Heart left ventricle (tissue), 16 donors: Measurements from ENCODE around the gene TIAM2. TPM values are rescaled to one million over a fixed set of nuclear protein-coding genes. Genes with fewer than 3 reads are reported as not detected.

ENCODE experiments used
- ATAC-seq, 4 donors: fragments of 200-7000 bp; cut with Tn5 transposase; one replicate each; pipeline ENCODE4 v1.9.1; 2020 to 2022; ENCODE audit warnings: moderate library complexity in 4 of 4, mild to moderate bottlenecking in 3 of 4, moderate number of reproducible peaks in 1 of 4
- DNase-seq, 5 donors: peaks; one replicate each; pipeline ENCODE4 v3.0.0-alpha.2; 2020
- H3K27ac ChIP-seq, 12 donors: fragments of 200-600 bp; sonication (generic) in 4 of 12; one replicate each; pipeline versions ENCODE4 v1.5.0 to v1.8.0; 2016 to 2022; ENCODE audit warnings: mild to moderate bottlenecking in 2 of 12
- H3K27me3 ChIP-seq, 9 donors: fragments of 200-600 bp; sonication (generic) in 2 of 9; one replicate each; pipeline versions ENCODE4 v1.5.1 to v1.8.0; 2016 to 2022; ENCODE audit warnings: mild to moderate bottlenecking in 3 of 9
- H3K36me3 ChIP-seq, 9 donors: fragments of 200-600 bp; sonication (generic) in 2 of 9; one replicate each; pipeline versions ENCODE4 v1.5.0 to v1.8.0; 2018 to 2022; ENCODE audit warnings: mild to moderate bottlenecking in 2 of 9
- H3K4me1 ChIP-seq, 12 donors: fragments of 200-600 bp; sonication (generic) in 4 of 12; one replicate each; pipeline versions ENCODE4 v1.5.0 to v1.8.0; 2016 to 2022; ENCODE audit warnings: mild to moderate bottlenecking in 3 of 12
- H3K4me3 ChIP-seq, 12 donors: fragments of 200-600 bp; sonication (generic) in 4 of 12; one replicate each; pipeline versions ENCODE4 v1.5.0 to v1.8.0; 2017 to 2022; ENCODE audit warnings: mild to moderate bottlenecking in 9 of 12, moderate library complexity in 4 of 12
- H3K9me3 ChIP-seq, 12 donors: fragments of 200-600 bp; sonication (generic) in 4 of 12; one replicate each; pipeline versions ENCODE4 v1.5.0 to v1.8.0; 2016 to 2022; ENCODE audit warnings: mild to moderate bottlenecking in 1 of 12
- CTCF ChIP-seq, 12 donors: fragments of 200-600 bp; sonication (generic) in 4 of 12; IDR thresholded peaks; one replicate each; pipeline versions ENCODE4 v1.5.0 to v1.8.0; 2018 to 2022; ENCODE audit warnings: antibody characterized with exemption in 12 of 12, mild to moderate bottlenecking in 5 of 12
- POLR2A ChIP-seq, 2 donors: fragments of 450-650 bp; IDR thresholded peaks; one replicate each; pipeline ENCODE4 v1.6.1; 2017; ENCODE audit warnings: antibody characterized with exemption in 2 of 2, mild to moderate bottlenecking in 2 of 2, moderate library complexity in 2 of 2
- WGBS, 4 donors: extraction: QIAGEN DNeasy Blood & Tissue Kit in 2 of 4; methylation state at CpG; one replicate each; pipeline versions ENCODE4 v1.1.5 to v1.1.7; 2013 to 2018; 5-methylcytosine and 5-hydroxymethylcytosine counted together
- intact Hi-C, 10 donors: fragments of 100-400 bp; cut with DNase I; formaldehyde crosslinking; loops; one replicate each; pipeline versions ENCODE4 v1.11.1 to v1.14.2; 2022
- polyA plus RNA-seq, 2 donors: library from polyadenylated mRNA; stranded (reverse); fragments of 200-250 nt; gene quantifications; one replicate each; pipeline ENCODE4 v1.2.3, GENCODE V29; 2013
- total RNA-seq, 9 donors: library from RNA; depleted of rRNA in 2 of 9; stranded (reverse); fragments of >200 nt in 2 of 9; fragmentation: NEBNext Ultra II Directional in 3 of 9; extraction: Animal tissue kit (Norgen Biotek cat#: 25700) in 3 of 9; gene quantifications; one replicate each; pipeline versions ENCODE4 v1.1.0 to v1.2.4, GENCODE V29; 2016 to 2023
- donor health status: ischemic (EF 13 %, LVEDD 7.1; RV severe dilation, severe dysfunction).
- donor health status: healthy with polysubstance abuse.
- donor health status: DM: no; HTN: yes; CAD: no.
- donor health status: DM: no; HTN: no; CAD: no.
- donor health status: ischemic (EF 25% LVEDD 6.9; RV normal size, moderate dysfunction).
- donor health status: ischemic (EF 25% LVEDD 5.7; RV mildly dilated, moderate dysfunction).
- donor health status: healthy.
- donor health status: DM: yes; HTN: yes; CAD: no.
- donor health status: ischemic (EF 35%, LVEDD 5.7; RV mildly dilated, moderate dysfunction).
- donor health status: nonischemic (EF 11% LVEDD 7.7; RV severe dilation, severe dysfunction).
- donor health status: DM: yes; HTN: yes; CAD: no.
- donor health status: PGD.
- donor health status: ischemic (EF 29% LVEDD 5.4; RV normal size, mild dysfunction).
- donor health status: nonischemic (EF 23%, LVEDD 6.1; RV moderate dilation, normal function).

TIAM2 gene
- total and polyA plus RNA-seq, 11 donors, result 4.6 to 16.5 (median 12.6) TPM

GRCh38 chr6:155276638-155277037 is 281.5 kb downstream of the TIAM2 start:
- DNase-seq (no peak), ATAC-seq (peak; percentile 31 to 56 (median 48))
- H3K27ac ChIP-seq, result peak overlapping the region; percentile 18 to 76 (median 57)
- intact Hi-C loops, result no loop called here
- no peaks in the 10 kb centered on the region for H3K27me3 ChIP-seq
- no peak overlapping the region for H3K4me3 ChIP-seq
- TF ChIP-seq CTCF (IDR thresholded peaks at IDR 0.05) (no peak), POLR2A (IDR thresholded peaks at IDR 0.05) (no peak)
- H3K36me3 ChIP-seq, result peaks cover 0 to 11% (median 2%) of the 10 kb centered on the region in 9 donors
- H3K4me1 ChIP-seq, result peaks cover 0 to 70% (median 26%) of the 10 kb centered on the region in 12 donors
- no peaks in the 10 kb centered on the region for H3K9me3 ChIP-seq

GRCh38 chr6:155278319-155279049 is 283.4 kb downstream of the TIAM2 start:
- ATAC-seq, result peak in 2 of 4 donors; percentile 33 to 57
- Histone ChIP-seq H3K4me1 (peaks cover 0 to 52% (median 16%) of the 10 kb centered on the region in 12 donors), H3K27ac (peak overlapping the region in 7 of 12 donors; percentile 8 to 64 (median 35)), H3K9me3 (no peaks in the 10 kb centered on the region), H3K36me3 (peaks cover 0 to 23% (median 5%) of the 10 kb centered on the region in 9 donors), H3K27me3 (no peaks in the 10 kb centered on the region), H3K4me3 (no peak overlapping the region)
- no peak for DNase-seq
- TF ChIP-seq POLR2A (IDR thresholded peaks at IDR 0.05) (no peak), CTCF (IDR thresholded peaks at IDR 0.05) (no peak)
- 76 to 83% (median 80%) methylated on average over 5 of the region's 5 CpGs for WGBS, 4 donors
- intact Hi-C loops, result no loop called here

GRCh38 chr6:155284775-155285174 is 289.7 kb downstream of the TIAM2 start:
- DNase-seq (no peak), ATAC-seq (no peak)
- no peak for TF ChIP-seq CTCF (IDR thresholded peaks at IDR 0.05)
- TF ChIP-seq POLR2A (IDR thresholded peaks at IDR 0.05), result no peak
- Histone ChIP-seq H3K27me3 (no peaks in the 10 kb centered on the region), H3K4me3 (no peak overlapping the region), H3K4me1 (peaks cover 0 to 16% (median 1%) of the 10 kb centered on the region in 12 donors), H3K27ac (no peak overlapping the region), H3K9me3 (no peaks in the 10 kb centered on the region), H3K36me3 (peaks cover 0 to 67% (median 36%) of the 10 kb centered on the region in 9 donors)
- intact Hi-C loops, result no loop called here
- 89 to 92% (median 92%) methylated on average over 4 of the region's 4 CpGs for WGBS, 4 donors

- DNase-seq (no peak), ATAC-seq (peak in 2 of 4 donors; percentile 42 to 48)
- no peaks in the 10 kb centered on the region for H3K27me3 ChIP-seq
- intact Hi-C loops, result no loop called here
- WGBS, 4 donors, result 49 to 68% (median 64%) methylated on average over 2 of the region's 2 CpGs
- peaks cover 0 to 12% (median 0%) of the 10 kb centered on the region in 12 donors for H3K4me1 ChIP-seq
- H3K27ac ChIP-seq, result peak overlapping the region in 6 of 12 donors; percentile 12 to 38 (median 14)
- no peak overlapping the region for H3K4me3 ChIP-seq
- peak in 2 of 12 donors; percentile 10 to 13 for TF ChIP-seq CTCF (IDR thresholded peaks at IDR 0.05)
- no peak for TF ChIP-seq POLR2A (IDR thresholded peaks at IDR 0.05)
- no peaks in the 10 kb centered on the region for H3K9me3 ChIP-seq
- H3K36me3 ChIP-seq, result peaks cover 0 to 64% (median 47%) of the 10 kb centered on the region in 9 donors
Measured at GRCh38 chr6:155287762-155288161, 292.6 kb downstream of the TIAM2 start.
